BE2C (cell line): ENCODE data around the gene CCDC9B.

Source experiments
- DNase-seq: peaks from one replicate; pipeline ENCODE4 v3.0.0-alpha.2; 2020
- H3K27me3 ChIP-seq: fragments of 250-450 bp; sonication (Bioruptor Pico); 2 replicates; pipeline ENCODE4 v1.5.1; 2020; ENCODE audit warnings: mild to moderate bottlenecking
- H3K36me3 ChIP-seq: fragments of 250-450 bp; sonication (Bioruptor Pico); 2 replicates; pipeline ENCODE4 v1.5.1; 2020; ENCODE audit warnings: mild to moderate bottlenecking
- H3K4me1 ChIP-seq: fragments of 250-450 bp; sonication (Bioruptor Pico); 2 replicates; pipeline ENCODE4 v1.5.1; 2020
- H3K4me3 ChIP-seq: 2 replicates; pipeline ENCODE4 v1.5.1; 2011; ENCODE audit warnings: low read depth, low read length
- H3K9me3 ChIP-seq: fragments of 250-450 bp; sonication (Bioruptor Pico); 2 replicates; pipeline ENCODE4 v1.5.1; 2020
- CTCF ChIP-seq: IDR thresholded peaks from 2 replicates; pipeline ENCODE4 v1.5.1; 2012; ENCODE audit warnings: mild to moderate bottlenecking, low read depth, low read length

CCDC9B gene

GRCh38 chr15:40334541-40334940, 6.2 kb downstream of the CCDC9B start:
- Histone ChIP-seq H3K4me1 (peaks cover 56% of the 10 kb centered on the region), H3K4me3 (no peak overlapping the region), H3K9me3 (no peaks in the 10 kb centered on the region), H3K36me3 (no peaks in the 10 kb centered on the region), H3K27me3 (no peaks in the 10 kb centered on the region)
- DNase-seq: no peak
- no peak for TF ChIP-seq CTCF

GRCh38 chr15:40333922-40334492, 6.7 kb downstream of the CCDC9B start:
- Histone ChIP-seq H3K9me3 (no peaks in the 10 kb centered on the region), H3K36me3 (no peaks in the 10 kb centered on the region), H3K4me3 (no peak overlapping the region), H3K4me1 (peaks cover 51% of the 10 kb centered on the region), H3K27me3 (no peaks in the 10 kb centered on the region)
- no peak for TF ChIP-seq CTCF
- peak; percentile 47 for DNase-seq

GRCh38 chr15:40332113-40332781, 8.5 kb downstream of the CCDC9B start:
- Histone ChIP-seq H3K36me3 (no peaks in the 10 kb centered on the region), H3K4me1 (peaks cover 36% of the 10 kb centered on the region), H3K27me3 (no peaks in the 10 kb centered on the region), H3K4me3 (no peak overlapping the region), H3K9me3 (no peaks in the 10 kb centered on the region)
- no peak for TF ChIP-seq CTCF
- DNase-seq: no peak

- TF ChIP-seq CTCF: no peak
- H3K4me3 ChIP-seq: no peak overlapping the region
- H3K27me3 ChIP-seq: no peaks in the 10 kb centered on the region
- H3K36me3 ChIP-seq: peaks cover 4% of the 10 kb centered on the region; the same call in 1 of the 2 replicates
- H3K9me3 ChIP-seq: no peaks in the 10 kb centered on the region
- no peak for DNase-seq
- H3K4me1 ChIP-seq: peaks cover 31% of the 10 kb centered on the region
Observed at GRCh38 chr15:40331637-40332036, 9.1 kb downstream of the CCDC9B start.

GRCh38 chr15:40331026-40331425, 9.7 kb downstream of the CCDC9B start:
- TF ChIP-seq CTCF: no peak

GRCh38 chr15:40330368-40330836, 10.3 kb downstream of the CCDC9B start:
- Histone ChIP-seq H3K4me3 (no peak overlapping the region), H3K9me3 (no peaks in the 10 kb centered on the region), H3K4me1 (peaks cover 19% of the 10 kb centered on the region), H3K27me3 (no peaks in the 10 kb centered on the region), H3K36me3 (peaks cover 5% of the 10 kb centered on the region; the same call in 1 of the 2 replicates)
- TF ChIP-seq CTCF: no peak
- no peak for DNase-seq

More at GRCh38 chr15:40331026-40331425, 9.7 kb downstream of the CCDC9B start:
- no peak for DNase-seq
- H3K4me1 ChIP-seq: peaks cover 25% of the 10 kb centered on the region
- peaks cover 5% of the 10 kb centered on the region; the same call in 1 of the 2 replicates for H3K36me3 ChIP-seq
- H3K9me3 ChIP-seq: no peaks in the 10 kb centered on the region
- H3K4me3 ChIP-seq: no peak overlapping the region
- H3K27me3 ChIP-seq: no peaks in the 10 kb centered on the region
